CD4-positive, alpha-beta T cell treated with Interleukin-17A for 4 hours (primary cell): ENCODE measurements around the gene HMBS.
A peak's percentile ranks its signal among the peaks of the same experiment; 100 is the strongest.
"Not testable (repeated sequence)": the region's sequence is repeated elsewhere in the genome, so short reads cannot be mapped to it uniquely, and the experiment has no call there.

Experiments used
- DNase-seq: peaks from one replicate; pipeline ENCODE4 v3.0.0-alpha.2; 2020; ENCODE audit warnings: mixed read lengths

Gene HMBS

GRCh38 chr11:119103161-119103664, 18.5 kb downstream of the HMBS start:
- DNase-seq = not testable (repeated sequence)

DNA sequence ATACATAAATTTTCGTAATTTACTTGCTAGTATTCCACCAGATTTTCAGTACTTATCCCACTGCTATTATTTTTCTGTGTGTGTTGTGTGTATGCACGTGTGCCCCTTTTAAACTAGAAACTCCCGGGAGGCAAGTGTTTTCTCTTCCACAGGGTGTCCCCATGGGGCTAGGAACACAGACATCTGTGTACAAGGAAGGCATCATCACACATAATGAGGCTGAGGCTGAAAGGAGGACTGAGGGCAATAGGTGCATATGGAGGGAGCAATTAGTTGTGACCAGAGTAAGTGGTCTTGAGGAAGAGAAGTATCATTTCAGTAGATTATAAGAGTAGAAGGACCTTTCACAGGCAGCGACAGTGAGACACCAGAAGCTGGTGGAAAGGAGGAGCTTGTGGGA, 19.1 kb downstream of the HMBS start:
- no peak for DNase-seq

DNA sequence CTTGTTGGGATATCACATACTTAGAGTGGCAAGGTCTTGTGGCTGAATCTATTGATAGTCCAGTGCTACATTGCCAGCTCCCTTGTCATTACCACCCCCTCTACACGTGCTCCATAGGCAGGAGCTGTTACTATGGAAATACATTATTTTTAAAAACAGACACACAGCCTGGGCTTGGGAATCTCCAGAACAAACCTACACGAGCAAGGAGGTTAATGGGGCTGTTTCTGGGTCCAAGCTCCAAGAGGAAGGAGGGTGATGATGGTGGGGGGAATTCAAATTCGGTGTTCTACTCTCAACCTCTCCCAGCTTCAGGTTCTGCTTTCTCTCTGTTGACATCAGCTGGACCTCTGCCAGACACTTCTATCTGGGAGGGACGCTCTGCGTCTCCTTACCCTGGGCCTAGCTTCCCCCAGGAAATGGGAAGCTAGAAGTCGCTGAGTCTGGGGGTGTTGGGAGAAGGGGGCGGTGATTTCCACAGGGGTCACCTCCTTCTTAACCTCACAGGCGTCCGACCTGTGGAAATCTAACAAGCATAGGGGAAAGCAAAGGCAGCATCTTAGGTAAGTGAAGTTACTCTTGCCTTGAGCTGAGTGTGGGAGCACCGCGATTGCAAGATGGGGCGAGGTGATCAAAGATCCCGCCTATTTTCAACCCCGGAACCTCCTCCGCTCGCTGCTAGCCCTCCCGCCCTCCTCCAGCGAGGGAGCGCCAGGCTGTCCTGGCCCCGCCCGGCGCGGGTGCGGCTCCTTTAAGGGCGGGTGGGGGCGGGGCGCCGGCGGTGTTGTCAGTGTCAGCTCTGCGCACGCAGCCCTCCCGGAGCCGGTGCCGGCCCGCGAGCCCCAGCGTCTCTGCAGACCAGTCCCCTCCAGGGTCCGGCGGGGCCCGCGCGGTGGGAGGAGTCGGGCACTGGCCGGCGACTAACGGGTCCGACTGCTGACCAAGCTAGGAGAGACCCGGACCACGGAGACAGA, 22.2 kb downstream of the HMBS start, which contains the start of gene C2CD2L:
TSS of gene C2CD2L (plus strand) at position 781 of the 974 bp plus-strand sequence. CDS start 398 bp downstream, outside the sequence.
- DNase-seq = peak; percentile 95

- peak; percentile 26 for DNase-seq
These were observed 23.0 kb downstream of the HMBS start for GRCh38 chr11:119107538-119108145.

- peak; percentile 60 for DNase-seq
These were observed 23.6 kb downstream of the HMBS start for GRCh38 chr11:119108146-119108856.

DNA sequence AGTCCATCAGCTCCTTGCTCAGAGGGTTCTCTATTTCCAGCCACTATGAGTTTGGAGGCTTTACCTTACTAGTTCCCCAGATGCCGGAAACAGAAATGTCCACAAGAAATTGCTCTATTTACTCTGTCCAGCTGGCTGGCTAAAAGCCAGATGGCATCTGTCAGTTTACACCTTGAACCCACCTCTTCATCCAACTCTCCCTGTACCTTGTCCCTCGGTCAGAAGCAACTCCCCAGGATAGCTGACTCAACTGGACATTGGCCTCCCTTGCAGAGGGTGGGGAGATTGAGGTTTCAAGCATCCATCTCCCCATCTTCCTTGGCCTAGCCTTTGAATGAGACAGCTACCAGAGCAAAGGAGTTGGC, 24.2 kb downstream of the HMBS start:
- no peak for DNase-seq

DNA sequence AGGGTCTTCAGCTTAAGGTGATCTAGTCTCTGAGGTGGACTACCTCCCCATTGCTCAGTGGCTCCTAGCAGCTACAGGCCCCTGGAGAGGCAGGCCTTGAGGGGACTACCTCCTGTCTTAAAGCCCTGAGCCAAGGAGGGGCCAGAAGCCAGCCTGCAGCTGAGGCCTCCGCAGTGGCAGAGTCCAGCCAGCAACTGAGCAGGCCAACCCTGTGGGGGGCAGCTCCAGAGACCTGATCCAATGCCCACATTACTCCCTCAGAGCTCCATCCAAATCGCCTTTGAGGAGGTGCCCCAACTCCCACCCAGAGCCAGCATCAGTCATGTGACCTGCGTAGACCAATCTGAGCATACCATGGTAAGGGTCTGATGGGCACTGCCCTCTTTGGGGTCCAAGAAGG, 25.2 kb downstream of the HMBS start:
- DNase-seq = no peak

- no peak for DNase-seq
These were observed 25.8 kb downstream of the HMBS start for GRCh38 chr11:119110439-119110838.

DNA sequence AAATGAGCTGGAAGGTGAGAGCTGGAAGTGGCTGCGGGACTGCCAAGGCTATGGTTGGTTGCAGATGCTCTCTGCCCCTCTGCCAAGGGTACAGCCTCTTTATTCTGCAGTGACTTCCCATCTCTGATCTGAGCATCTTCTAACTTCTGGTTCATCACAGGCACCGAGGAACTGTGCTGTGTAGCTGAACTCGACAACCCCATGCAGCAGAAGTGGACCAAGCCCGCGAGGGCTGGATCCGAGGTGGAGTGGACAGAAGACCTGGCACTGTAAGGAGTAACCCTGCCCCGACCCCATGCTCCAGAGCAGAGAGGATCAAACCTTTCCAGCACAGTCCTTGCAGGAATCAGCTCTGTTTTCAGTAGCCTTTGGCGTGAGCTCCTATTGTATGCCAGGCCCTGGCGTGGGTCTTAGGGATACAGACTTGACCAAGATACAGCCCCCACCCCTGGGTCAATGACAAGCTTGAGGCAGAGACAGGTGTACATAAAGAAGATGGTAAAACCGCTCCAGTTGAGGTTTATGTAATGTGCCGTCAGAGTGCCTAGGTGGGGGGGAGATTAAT, 26.8 kb downstream of the HMBS start:
- no peak for DNase-seq

DNA sequence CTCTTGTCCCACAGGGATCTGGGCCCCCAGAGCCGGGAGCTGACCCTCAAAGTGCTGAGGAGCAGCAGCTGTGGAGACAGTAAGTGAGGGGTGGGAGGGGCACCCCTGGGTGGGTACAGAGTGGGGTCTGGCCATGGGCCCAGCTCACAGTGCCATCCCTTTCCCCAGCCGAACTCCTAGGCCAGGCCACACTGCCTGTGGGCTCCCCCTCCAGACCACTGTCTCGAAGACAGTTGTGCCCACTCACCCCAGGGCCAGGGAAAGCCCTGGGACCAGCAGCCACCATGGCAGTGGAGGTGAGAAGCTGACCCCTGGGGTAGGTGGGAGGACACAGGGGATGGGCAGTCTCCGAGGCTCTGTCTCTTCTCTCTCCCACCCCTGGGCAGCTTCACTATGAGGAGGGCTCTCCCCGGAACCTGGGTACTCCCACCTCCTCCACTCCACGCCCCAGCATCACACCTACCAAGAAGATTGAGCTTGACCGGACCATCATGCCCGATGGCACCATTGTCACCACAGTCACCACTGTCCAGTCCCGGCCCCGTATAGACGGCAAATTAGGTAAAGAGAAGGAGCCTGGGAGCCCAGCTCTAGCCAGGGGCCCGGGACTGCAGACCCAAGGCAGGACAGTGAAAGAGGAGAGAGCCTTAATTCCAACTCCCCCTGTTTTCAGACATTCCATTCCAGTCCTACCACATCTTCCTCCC, 27.8 kb downstream of the HMBS start:
- DNase-seq = no peak

- no peak for DNase-seq
These were observed 29.0 kb downstream of the HMBS start for GRCh38 chr11:119113716-119114115.

DNA sequence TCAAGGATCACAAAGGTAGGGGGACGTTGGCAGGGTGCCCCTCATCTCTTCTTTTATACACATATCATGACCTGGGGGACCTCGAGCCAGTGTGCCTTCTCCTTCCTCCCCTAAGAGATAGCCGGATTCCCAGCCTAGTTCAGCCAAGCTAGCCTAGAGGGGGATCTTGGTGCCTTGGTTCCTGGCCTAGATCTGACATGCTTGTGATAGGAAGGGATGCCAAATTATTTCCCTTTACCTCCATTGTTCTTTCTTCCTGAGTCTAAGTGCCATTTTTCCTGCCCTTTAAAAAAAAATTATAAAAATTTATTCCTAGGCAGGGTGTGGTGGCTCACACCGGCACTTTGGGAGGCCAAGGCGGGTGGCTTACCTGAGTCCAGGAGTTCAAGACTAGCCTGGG, 29.7 kb downstream of the HMBS start:
- DNase-seq = no peak

- DNase-seq = peak; percentile 52
These were observed 31.0 kb downstream of the HMBS start for GRCh38 chr11:119115484-119116234.

DNA sequence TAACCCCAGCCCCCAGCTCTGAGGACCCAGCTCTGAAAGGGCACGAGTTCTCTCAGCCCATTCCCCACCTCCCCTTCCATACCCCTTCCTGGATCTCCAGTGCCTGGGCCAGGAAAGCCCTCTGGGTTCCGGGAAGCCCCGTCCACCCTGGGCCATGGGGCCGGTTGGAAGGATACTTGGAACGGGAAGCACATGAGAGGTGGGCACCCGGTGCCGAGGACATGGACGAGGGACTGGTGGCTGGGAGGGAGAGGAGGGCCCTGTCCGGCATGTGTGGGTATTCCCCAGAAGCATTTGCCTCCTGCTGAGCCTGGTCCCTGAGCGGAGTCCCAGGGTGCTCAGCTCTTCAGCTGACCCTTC, 31.5 kb downstream of the HMBS start:
- no peak for DNase-seq

- no peak for DNase-seq
These were observed 31.9 kb downstream of the HMBS start for GRCh38 chr11:119116601-119117000.

- no peak for DNase-seq
These were observed 32.5 kb downstream of the HMBS start for GRCh38 chr11:119117004-119117706.

DNA sequence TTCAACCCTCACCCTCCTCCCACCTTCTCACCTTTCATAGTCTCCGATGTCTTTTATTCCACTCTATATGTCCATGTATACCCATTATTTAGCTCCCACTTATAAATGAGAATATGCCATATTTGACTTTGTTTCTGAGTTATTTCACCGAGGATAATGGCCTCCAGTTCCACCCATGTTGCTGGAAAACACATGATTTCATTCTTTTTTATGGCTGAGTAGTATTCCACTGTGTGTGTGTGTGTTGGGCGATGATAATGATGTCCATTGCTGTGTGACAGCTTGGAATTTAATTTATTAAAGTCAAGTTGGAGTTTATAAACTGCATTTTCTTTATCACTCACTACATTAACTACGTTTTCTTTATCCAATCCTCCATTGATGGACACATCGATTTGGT, 33.5 kb downstream of the HMBS start:
- no peak for DNase-seq

GRCh38 chr11:119118946-119119345, 34.3 kb downstream of the HMBS start:
- DNase-seq = no peak

DNA sequence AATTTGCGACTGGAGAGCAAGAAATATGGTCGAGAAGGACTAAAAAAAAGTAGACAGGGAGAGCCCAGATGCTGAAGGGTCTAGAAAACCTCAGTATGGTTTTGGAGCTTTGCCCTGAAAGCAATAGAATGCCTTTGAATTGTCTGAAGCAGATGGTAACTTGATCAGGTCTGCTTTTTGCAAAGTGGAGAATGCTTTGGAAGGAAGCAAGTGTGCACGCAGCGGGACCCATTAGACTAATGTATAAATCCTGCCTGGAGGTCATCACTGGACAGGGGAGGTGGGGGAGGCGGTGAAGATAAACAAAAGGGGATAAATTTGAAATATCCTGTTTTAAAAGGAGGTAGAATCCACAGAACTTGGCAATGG, 35.9 kb downstream of the HMBS start:
- DNase-seq = no peak

DNA sequence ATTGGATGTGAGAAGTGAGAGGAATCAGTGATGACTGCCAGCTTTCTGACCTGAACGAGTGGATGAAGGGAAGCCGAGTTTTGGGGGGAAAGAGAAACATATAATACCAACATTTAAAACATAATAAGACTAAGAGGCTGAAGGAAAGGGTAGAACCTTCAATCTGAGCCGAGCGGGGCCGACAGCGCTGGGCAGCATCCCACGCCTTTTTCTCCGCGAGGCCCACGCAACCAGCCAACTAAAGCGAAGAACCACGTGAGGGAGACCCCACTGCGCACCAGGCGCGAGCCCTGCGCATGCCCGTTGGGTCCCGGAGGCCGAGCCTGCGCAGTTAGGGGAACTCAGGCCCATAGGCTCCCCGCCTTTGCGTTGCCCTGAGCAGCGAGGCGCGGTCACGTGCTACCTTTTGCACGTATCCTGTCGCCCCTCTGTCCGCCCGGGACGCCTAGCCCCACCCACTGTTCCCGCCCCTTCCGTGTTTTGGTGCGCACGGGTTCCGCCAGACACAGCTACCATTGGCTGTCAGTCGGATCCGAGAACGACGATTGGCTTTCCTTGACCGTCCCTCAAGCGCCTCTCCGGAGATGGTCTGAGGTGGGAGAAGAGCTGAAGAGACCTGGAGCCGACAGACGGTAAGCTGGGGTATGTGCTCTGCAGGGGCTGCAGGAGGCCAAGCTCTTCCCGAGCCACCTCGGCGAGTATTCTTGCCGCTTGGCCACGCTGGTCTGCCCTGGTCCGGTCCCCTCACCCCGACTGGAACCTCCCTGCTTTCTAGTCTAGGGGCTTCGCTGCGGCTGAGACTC, 36.5 kb downstream of the HMBS start, which contains the start of gene HINFP:
TSS of gene HINFP (plus strand) at position 573 of the 803 bp plus-strand sequence. CDS start 5,365 bp downstream, outside the sequence.
- peak; percentile 100 for DNase-seq
